Endothelial cell of umbilical vein (primary cell): Measurements from ENCODE around the gene MKRN1. TPM values are rescaled to one million over a fixed set of nuclear protein-coding genes. Genes with fewer than 3 reads are reported as not detected.
A peak's percentile ranks its signal among the peaks of the same experiment; 100 is the strongest.

Source experiments
- BruUV-seq: library from RNA; stranded (reverse); fragments of 400-500 nt; replicated peaks from 2 replicates; lab custom pipeline; 2021; lab: Mats Ljungman, UMichigan
- CTCF ChIA-PET: fragments of 300-600, 350-600 bp; sonication (Branson Sonifier 250); formaldehyde crosslinking; loops from one replicate; lab custom pipeline; 2021; ENCODE audit warnings: antibody characterized with exemption, inconsistent platforms; lab: Charles Lee
- POLR2A ChIA-PET: fragments of 300-600, 350-600 bp; sonication (Branson Sonifier 250); formaldehyde crosslinking; loops from one replicate; lab custom pipeline; 2021; ENCODE audit warnings: antibody characterized with exemption, inconsistent platforms; lab: Charles Lee
- DNase-seq: peaks from one replicate; pipeline ENCODE4 v3.0.0-alpha.2; 2011; ENCODE audit warnings: low read depth, low spot score
- FAIRE-seq: peaks from 2 replicates; lab custom pipeline; 2011; peaks lifted over from hg19 to GRCh38; lab: Jason Lieb, UNC
- H2AFZ ChIP-seq: 2 replicates; pipeline ENCODE4 v1.6.0; 2012; ENCODE audit warnings: low read depth, low read length, control low read depth, inconsistent platforms
- H3K27ac ChIP-seq: 2 replicates; pipeline ENCODE4 v1.5.1; 2011; ENCODE audit warnings: low read depth, mild to moderate bottlenecking, control low read depth, low read length, moderate library complexity; ENCODE audit not compliant: insufficient read depth
- H3K27me3 ChIP-seq, 2 experiments: 2 replicates each; pipeline versions ENCODE4 v1.6.0 to v1.6.1; 2011; ENCODE audit warnings: low read length in 2 of 2, mixed read lengths in 1 of 2; ENCODE audit not compliant: control insufficient read depth in 2 of 2, insufficient read depth in 2 of 2
- H3K36me3 ChIP-seq, 2 experiments: 2 replicates in 1 of 2; 3 replicates in 1 of 2; pipeline ENCODE4 v1.5.1; 2011; ENCODE audit warnings: low read length in 2 of 2, mild to moderate bottlenecking in 1 of 2, moderate library complexity in 1 of 2; ENCODE audit not compliant: control insufficient read depth in 2 of 2, insufficient read depth in 2 of 2; ENCODE audit errors: extremely low read depth in 1 of 2
- H3K4me1 ChIP-seq: 3 replicates; pipeline ENCODE4 v1.5.1; 2011; ENCODE audit warnings: mild to moderate bottlenecking, low read length; ENCODE audit not compliant: control insufficient read depth, insufficient read depth; ENCODE audit errors: extremely low read depth
- H3K4me2 ChIP-seq: 2 replicates; pipeline ENCODE4 v1.6.1; 2011; ENCODE audit warnings: low read length, control low read depth, mixed read lengths; ENCODE audit not compliant: insufficient read depth
- H3K4me3 ChIP-seq, 3 experiments: fragments of 200-600 bp in 1 of 3; sonication (generic), shearing (Covaris generic) in 1 of 3; replicated peaks in 1 of 3; 2 replicates each; pipeline ENCODE4 v1.5.1; 2011 to 2016; ENCODE audit warnings: control low read depth in 3 of 3, low read length in 3 of 3, mild to moderate bottlenecking in 2 of 3, inconsistent platforms in 1 of 3, low read depth in 1 of 3, moderate library complexity in 1 of 3; ENCODE audit not compliant: insufficient read depth in 1 of 3
- H3K79me2 ChIP-seq: 2 replicates; pipeline ENCODE4 v1.6.0; 2012; ENCODE audit warnings: low read length, inconsistent platforms; ENCODE audit not compliant: control insufficient read depth, insufficient read depth
- H3K9ac ChIP-seq: replicated peaks from 2 replicates; pipeline ENCODE3; 2011; ENCODE audit warnings: low read length, control low read depth; ENCODE audit not compliant: insufficient read depth; ENCODE audit errors: extremely low read depth
- H3K9me1 ChIP-seq: replicated peaks from 3 replicates; pipeline ENCODE4 v1.6.0; 2011; ENCODE audit warnings: mild to moderate bottlenecking, low read length; ENCODE audit not compliant: control insufficient read depth, insufficient read depth; ENCODE audit errors: extremely low read depth
- H3K9me3 ChIP-seq: replicated peaks from 2 replicates; pipeline ENCODE4 v1.5.1; 2012; ENCODE audit warnings: low read length, inconsistent platforms; ENCODE audit not compliant: control insufficient read depth, insufficient read depth
- H4K20me1 ChIP-seq: replicated peaks from 2 replicates; pipeline ENCODE3; 2011; ENCODE audit warnings: mild to moderate bottlenecking, low read length; ENCODE audit not compliant: control insufficient read depth, insufficient read depth; ENCODE audit errors: extremely low read depth
- CTCF ChIP-seq, 2 donors: IDR thresholded peaks; 1 replicate in 1 of 2; 2 replicates in 1 of 2; pipeline ENCODE4 v1.5.1; 2011; ENCODE audit warnings: low read length in 2 of 2, mild to moderate bottlenecking in 2 of 2, moderate library complexity in 2 of 2, control low read depth in 1 of 2, inconsistent platforms in 1 of 2, low read depth in 1 of 2; ENCODE audit not compliant: insufficient read depth in 1 of 2; ENCODE audit errors: extremely low read depth in 1 of 2
- EZH2 ChIP-seq: IDR thresholded peaks from 2 replicates; pipeline ENCODE4 v1.6.1; 2012; ENCODE audit warnings: borderline replicate concordance, low read depth, mild to moderate bottlenecking, moderate library complexity, low read length, inconsistent platforms; ENCODE audit not compliant: severe bottlenecking
- GATA2 ChIP-seq: IDR thresholded peaks from 2 replicates; pipeline ENCODE4 v1.7.0; 2011; ENCODE audit warnings: low read depth, mild to moderate bottlenecking, moderate library complexity, mixed read lengths, low read length; ENCODE audit not compliant: insufficient read length, insufficient read depth
- JUN ChIP-seq: IDR thresholded peaks from 2 replicates; pipeline ENCODE4 v1.6.1; 2011; ENCODE audit warnings: borderline replicate concordance, low read depth; ENCODE audit not compliant: insufficient read length, insufficient read depth
- MYC ChIP-seq: IDR thresholded peaks from one replicate; pipeline ENCODE4 v1.6.1; 2011; ENCODE audit warnings: mild to moderate bottlenecking, low read depth, low read length
- POLR2A ChIP-seq: IDR thresholded peaks from 2 replicates; pipeline ENCODE4 v1.6.1; 2012; ENCODE audit warnings: low read depth, mild to moderate bottlenecking, control low read depth, low read length
- POLR2AphosphoS5 ChIP-seq: IDR thresholded peaks from 2 replicates; pipeline ENCODE4 v1.6.1; 2012; ENCODE audit warnings: low read depth, mild to moderate bottlenecking, control low read depth, low read length, moderate library complexity; ENCODE audit not compliant: insufficient read depth
- dilution Hi-C: fragments of 300-500 bp; cut with MboI; formaldehyde crosslinking; loops from one replicate; pipeline ENCODE4 v1.15.0; 2019; ENCODE audit warnings: low sequenced_read_pairs; ENCODE audit not compliant: extremely low pct_ligation_motif_present
- intact Hi-C: fragments of 100-400 bp; cut with micrococcal nuclease; formaldehyde crosslinking; loops from one replicate; pipeline ENCODE4 v1.10.0; 2022
- polyA plus RNA-seq, 4 experiments: library from polyadenylated mRNA; depleted of rRNA in 3 of 4; stranded (reverse) in 3 of 4; unstranded in 1 of 4; fragments of >200 nt; gene quantifications; 2 replicates each; pipeline versions ENCODE4 v1.2.1 to v1.2.3, GENCODE V29; 2011 to 2012; ENCODE audit warnings: missing spikeins in 1 of 4
- total RNA-seq: library from RNA; stranded (reverse); gene quantifications from 2 replicates; pipeline ENCODE4 v1.2.3, GENCODE V29; 2021
- TF ChIP-seq, protein P1 (sequence below): IDR thresholded peaks from 2 replicates; pipeline ENCODE4 v1.6.1; 2011; ENCODE audit not compliant: insufficient read depth, insufficient read length

MKRN1 gene
- total and polyA plus RNA-seq, 2 donors (not counting 3 experiments of a cell fraction or from before 2014, with no cell fraction given) = 24.9 to 52.2 TPM

GRCh38 chr7:140426130-140426529 is 53.2 kb downstream of the MKRN1 start:
- FAIRE-seq = peak; percentile 72
- no peaks in the 10 kb centered on the region for H3K79me2 ChIP-seq
- no peaks in the 10 kb centered on the region for H3K9me3 ChIP-seq
- intact Hi-C loops = no loop called here
- no peak for DNase-seq
- ChIA-PET CTCF (interaction anchor here (1.2 kb wide), 1 partner anchor 8 kb away, joined by 3 read pairs; no protein-coding TSS in a partner anchor), POLR2A (no interaction called here)
- dilution Hi-C loops = no loop called here
- no peak overlapping the region for H3K27ac ChIP-seq
- no peaks in the 10 kb centered on the region for H3K27me3 ChIP-seq
- BruUV-seq = no TSS peak
- no peak overlapping the region for H3K4me2 ChIP-seq
- H3K4me3 ChIP-seq = no peak overlapping the region
- H3K9me1 ChIP-seq = no peaks in the 10 kb centered on the region
- H4K20me1 ChIP-seq = no peaks in the 10 kb centered on the region
- H3K9ac ChIP-seq = no peak overlapping the region
- H3K4me1 ChIP-seq = peaks cover 2% of the 10 kb centered on the region
- no peak overlapping the region for H2AFZ ChIP-seq
- H3K36me3 ChIP-seq = no peaks in the 10 kb centered on the region
- no peak for TF ChIP-seq EZH2
- TF ChIP-seq CTCF (IDR thresholded peaks at IDR 0.05; ENCODE audit: extremely low read depth in 1 of 2, insufficient read depth in 1 of 2, low read depth in 1 of 2, low read length in 2 of 2) = no peak
- TF ChIP-seq, protein P1, sequence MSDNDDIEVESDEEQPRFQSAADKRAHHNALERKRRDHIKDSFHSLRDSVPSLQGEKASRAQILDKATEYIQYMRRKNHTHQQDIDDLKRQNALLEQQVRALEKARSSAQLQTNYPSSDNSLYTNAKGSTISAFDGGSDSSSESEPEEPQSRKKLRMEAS = no peak
- TF ChIP-seq GATA2 = no peak
- TF ChIP-seq MYC = no peak
- no peak for TF ChIP-seq JUN
- no peak for TF ChIP-seq POLR2A
- TF ChIP-seq POLR2AphosphoS5 = no peak
